BLaER1 (cell line): Measurements from ENCODE around the gene EPB41L1.

Experiments
- H3K27ac ChIP-seq: shearing (Covaris generic); formaldehyde crosslinking; 2 replicates; pipeline ENCODE4 v1.8.1; 2022
- H3K27me3 ChIP-seq: shearing (Covaris generic); formaldehyde crosslinking; 2 replicates; pipeline ENCODE4 v1.8.1; 2022
- H3K36me3 ChIP-seq: shearing (Covaris generic); formaldehyde crosslinking; 2 replicates; pipeline ENCODE4 v1.8.1; 2022
- H3K4me1 ChIP-seq: shearing (Covaris generic); formaldehyde crosslinking; 2 replicates; pipeline ENCODE4 v1.8.1; 2022
- H3K4me2 ChIP-seq: shearing (Covaris generic); formaldehyde crosslinking; 2 replicates; pipeline ENCODE4 v1.8.1; 2022
- H3K4me3 ChIP-seq: shearing (Covaris generic); formaldehyde crosslinking; 2 replicates; pipeline ENCODE4 v1.8.1; 2022
- H3K9ac ChIP-seq: shearing (Covaris generic); formaldehyde crosslinking; 2 replicates; pipeline ENCODE4 v1.8.1; 2022
- H3K9me3 ChIP-seq: shearing (Covaris generic); formaldehyde crosslinking; 2 replicates; pipeline ENCODE4 v1.8.1; 2022
- H4K20me1 ChIP-seq: shearing (Covaris generic); formaldehyde crosslinking; 2 replicates; pipeline ENCODE4 v1.8.1; 2022
- Cebpa-rat ChIP-seq: shearing (Covaris generic); IDR thresholded peaks from 2 replicates; pipeline ENCODE4 v1.8.1; 2022

EPB41L1 gene

DNA sequence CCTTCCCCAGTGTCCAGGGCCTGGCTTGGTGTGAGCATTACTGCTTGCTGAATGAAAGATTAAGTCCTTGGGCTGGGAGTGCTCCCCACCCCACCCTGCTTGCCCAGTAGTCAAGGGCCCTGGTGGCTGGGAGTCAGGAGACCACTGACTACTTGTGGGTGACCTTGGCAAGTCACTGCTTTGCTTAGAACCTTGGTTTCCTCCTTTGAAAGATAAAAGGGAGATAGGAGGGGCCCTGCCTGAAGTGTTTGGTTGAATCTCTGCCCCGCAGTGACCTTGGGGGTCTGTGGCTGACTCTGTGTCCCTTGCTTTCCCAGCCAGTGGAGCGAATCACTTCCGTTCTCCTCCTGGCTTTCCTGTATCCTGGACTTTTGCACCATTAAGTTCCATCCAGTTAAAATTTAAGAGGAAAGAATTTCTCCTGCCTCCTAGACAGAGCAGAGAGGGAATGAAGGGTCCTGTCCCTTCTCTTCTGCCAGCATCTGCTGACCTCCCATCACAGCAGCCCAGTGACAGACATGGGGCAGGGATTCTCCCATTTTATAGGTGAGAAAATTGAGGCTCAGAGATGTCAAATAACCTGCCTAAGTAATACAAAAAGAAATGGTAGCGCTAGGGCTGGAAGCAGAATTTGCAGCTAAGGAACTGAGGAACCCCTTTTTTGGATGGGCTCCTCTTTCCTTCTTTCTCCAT lies 3.5 kb upstream of the EPB41L1 start:
- no peak for TF ChIP-seq Cebpa-rat
- H3K4me3 ChIP-seq = no peak overlapping the region
- H3K4me1 ChIP-seq = peaks cover 38% of the 10 kb centered on the region
- H3K36me3 ChIP-seq = no peaks in the 10 kb centered on the region
- H4K20me1 ChIP-seq = peaks cover 9% of the 10 kb centered on the region; the same call in 1 of the 2 replicates
- H3K27ac ChIP-seq = no peak overlapping the region
- H3K4me2 ChIP-seq = no peak overlapping the region
- H3K27me3 ChIP-seq = no peaks in the 10 kb centered on the region
- H3K9me3 ChIP-seq = no peaks in the 10 kb centered on the region
- H3K9ac ChIP-seq = no peak overlapping the region

- peaks cover 34% of the 10 kb centered on the region for H3K4me1 ChIP-seq
Measured at GRCh38 chr20:36152261-36152660, 2.3 kb upstream of the EPB41L1 start.

GRCh38 chr20:36153204-36153603 lies 1.3 kb upstream of the EPB41L1 start:
- H3K27ac ChIP-seq = no peak overlapping the region
- no peaks in the 10 kb centered on the region for H3K9me3 ChIP-seq
- H3K4me3 ChIP-seq = no peak overlapping the region
- H4K20me1 ChIP-seq = peaks cover 16% of the 10 kb centered on the region; the same call in 1 of the 2 replicates
- H3K27me3 ChIP-seq = no peaks in the 10 kb centered on the region
- peak overlapping the region; percentile 59 for H3K4me2 ChIP-seq
- no peak overlapping the region for H3K9ac ChIP-seq
- no peak for TF ChIP-seq Cebpa-rat
- H3K4me1 ChIP-seq = peaks cover 43% of the 10 kb centered on the region
- no peaks in the 10 kb centered on the region for H3K36me3 ChIP-seq

More at GRCh38 chr20:36152261-36152660, 2.3 kb upstream of the EPB41L1 start:
- Histone ChIP-seq H3K9me3 (no peaks in the 10 kb centered on the region), H3K9ac (0 out of 2 replicates have a peak overlapping the region, but pooled peaks have one; percentile 19), H4K20me1 (peaks cover 16% of the 10 kb centered on the region; the same call in 1 of the 2 replicates), H3K4me2 (peak overlapping the region; percentile 59), H3K27me3 (no peaks in the 10 kb centered on the region), H3K4me3 (no peak overlapping the region), H3K36me3 (no peaks in the 10 kb centered on the region), H3K27ac (no peak overlapping the region)
- no peak for TF ChIP-seq Cebpa-rat

DNA sequence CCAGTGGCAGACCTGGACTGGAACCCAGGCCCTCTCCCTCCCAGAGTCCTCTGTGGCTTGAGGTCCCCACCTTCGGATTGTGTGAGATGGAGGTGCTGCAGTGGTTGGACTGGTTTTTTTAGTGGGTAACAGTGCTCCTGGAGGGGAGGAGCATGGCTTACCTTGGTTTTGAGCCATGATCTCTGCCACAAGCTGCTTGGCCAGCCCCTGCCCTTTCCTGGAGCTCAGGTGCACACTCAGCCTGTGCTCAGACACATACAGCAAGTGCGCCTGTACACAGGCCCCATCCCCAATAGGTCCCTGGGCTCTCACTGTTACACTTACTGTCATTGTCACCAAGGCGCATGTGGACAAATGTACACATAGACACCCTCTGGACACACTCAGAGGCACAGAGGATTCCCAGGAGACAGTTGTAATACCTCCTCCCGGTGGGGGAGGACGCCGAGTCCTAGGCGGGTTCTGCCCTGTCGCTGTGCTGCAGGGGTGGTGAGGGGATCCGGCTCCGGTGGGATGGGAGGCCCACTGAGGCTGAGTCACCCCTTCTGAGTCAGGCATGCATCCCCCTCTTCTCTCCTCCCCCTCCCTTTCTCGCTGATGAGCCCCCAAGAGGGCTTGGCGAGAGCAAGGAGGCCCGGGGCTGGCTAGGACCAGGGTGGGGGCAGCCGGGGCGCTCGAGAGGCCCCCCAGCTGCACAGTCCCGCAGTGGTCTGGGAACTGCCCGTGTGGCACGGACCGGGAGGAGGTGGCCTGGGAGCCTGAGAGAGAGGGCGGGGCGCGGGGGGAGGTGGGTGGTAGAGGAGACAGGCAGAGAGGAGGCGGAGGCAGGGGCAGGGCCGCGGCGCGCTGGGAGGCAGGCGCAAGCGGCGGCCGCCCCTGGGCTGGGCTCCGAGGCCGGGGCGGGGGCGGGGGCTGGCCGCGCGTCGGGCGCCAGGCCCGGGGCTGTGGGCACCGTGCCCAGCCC lies 522 bp upstream of the EPB41L1 start:
- Histone ChIP-seq H3K4me3 (peak overlapping the region; percentile 82), H3K9ac (peak overlapping the region; percentile 81), H4K20me1 (peaks cover 16% of the 10 kb centered on the region; the same call in 1 of the 2 replicates), H3K27me3 (no peaks in the 10 kb centered on the region), H3K4me1 (peaks cover 49% of the 10 kb centered on the region), H3K9me3 (no peaks in the 10 kb centered on the region), H3K27ac (peak overlapping the region; percentile 65; the same call in 1 of the 2 replicates), H3K4me2 (peak overlapping the region; percentile 98), H3K36me3 (no peaks in the 10 kb centered on the region)
- TF ChIP-seq Cebpa-rat = no peak

DNA sequence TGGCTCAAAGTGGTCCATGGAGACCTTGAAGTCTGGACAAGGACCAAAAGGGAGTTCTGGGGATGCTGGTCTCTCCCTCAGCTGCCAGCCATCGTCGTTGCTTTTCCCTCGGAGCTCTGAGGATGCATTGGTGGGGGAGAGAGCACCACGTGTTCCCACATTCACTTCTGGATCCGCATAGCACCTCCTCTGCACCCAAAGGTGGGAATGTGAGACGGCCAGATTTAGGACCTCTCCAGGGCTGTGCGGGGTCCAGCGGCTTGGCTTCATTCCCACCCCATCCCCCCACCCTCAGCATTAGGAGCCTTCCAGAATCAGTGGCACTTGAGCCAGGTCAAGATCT lies 1.1 kb downstream of the EPB41L1 start:
- Histone ChIP-seq H3K9ac (0 out of 2 replicates have a peak overlapping the region, but pooled peaks have one; percentile 81), H3K4me3 (peak overlapping the region; percentile 82), H4K20me1 (peaks cover 16% of the 10 kb centered on the region; the same call in 1 of the 2 replicates), H3K4me2 (peak overlapping the region; percentile 98), H3K36me3 (no peaks in the 10 kb centered on the region), H3K9me3 (no peaks in the 10 kb centered on the region), H3K4me1 (peaks cover 49% of the 10 kb centered on the region), H3K27ac (no peak overlapping the region), H3K27me3 (no peaks in the 10 kb centered on the region)
- no peak for TF ChIP-seq Cebpa-rat

- H3K4me1 ChIP-seq = peaks cover 49% of the 10 kb centered on the region
- H3K4me3 ChIP-seq = no peak overlapping the region
- no peaks in the 10 kb centered on the region for H3K9me3 ChIP-seq
- TF ChIP-seq Cebpa-rat = no peak
- H4K20me1 ChIP-seq = peaks cover 16% of the 10 kb centered on the region; the same call in 1 of the 2 replicates
- H3K36me3 ChIP-seq = no peaks in the 10 kb centered on the region
- no peak overlapping the region for H3K4me2 ChIP-seq
- H3K27ac ChIP-seq = no peak overlapping the region
- H3K27me3 ChIP-seq = no peaks in the 10 kb centered on the region
- H3K9ac ChIP-seq = no peak overlapping the region
Measured at GRCh38 chr20:36155991-36156390, 1.5 kb downstream of the EPB41L1 start.

- Histone ChIP-seq H4K20me1 (peaks cover 16% of the 10 kb centered on the region; the same call in 1 of the 2 replicates), H3K4me1 (peaks cover 47% of the 10 kb centered on the region), H3K4me3 (no peak overlapping the region), H3K9me3 (no peaks in the 10 kb centered on the region), H3K36me3 (no peaks in the 10 kb centered on the region), H3K27me3 (no peaks in the 10 kb centered on the region), H3K4me2 (no peak overlapping the region), H3K27ac (no peak overlapping the region), H3K9ac (no peak overlapping the region)
- TF ChIP-seq Cebpa-rat = no peak
Measured at GRCh38 chr20:36157610-36158009, 3.1 kb downstream of the EPB41L1 start.

GRCh38 chr20:36158160-36158741 lies 3.7 kb downstream of the EPB41L1 start:
- no peak for TF ChIP-seq Cebpa-rat
- Histone ChIP-seq H3K27me3 (no peaks in the 10 kb centered on the region), H3K36me3 (no peaks in the 10 kb centered on the region), H3K27ac (no peak overlapping the region), H3K9ac (no peak overlapping the region), H4K20me1 (peaks cover 16% of the 10 kb centered on the region; the same call in 1 of the 2 replicates), H3K9me3 (no peaks in the 10 kb centered on the region), H3K4me3 (no peak overlapping the region), H3K4me1 (peaks cover 47% of the 10 kb centered on the region), H3K4me2 (no peak overlapping the region)

- peaks cover 16% of the 10 kb centered on the region; the same call in 1 of the 2 replicates for H4K20me1 ChIP-seq
- H3K36me3 ChIP-seq = no peaks in the 10 kb centered on the region
- no peak overlapping the region for H3K9ac ChIP-seq
- H3K9me3 ChIP-seq = no peaks in the 10 kb centered on the region
- H3K4me1 ChIP-seq = peaks cover 38% of the 10 kb centered on the region
- H3K27me3 ChIP-seq = no peaks in the 10 kb centered on the region
- H3K27ac ChIP-seq = no peak overlapping the region
- TF ChIP-seq Cebpa-rat = no peak
- H3K4me3 ChIP-seq = no peak overlapping the region
- no peak overlapping the region for H3K4me2 ChIP-seq
Measured at GRCh38 chr20:36159833-36160232, 5.3 kb downstream of the EPB41L1 start.
